ENCODE measurements around the gene ZNF827.

Gene ZNF827

GRCh38 chr4:145769450-145770037 is 169.1 kb downstream of the ZNF827 start:
- DNase-seq (ENCODE audit: low read depth in 4 of 4, low spot score in 1 of 4): no peak

GRCh38 chr4:145766273-145766672 is 172.3 kb downstream of the ZNF827 start:
- DNase-seq (ENCODE audit: low read depth in 4 of 4, low spot score in 1 of 4): no peak

- no peak for DNase-seq (ENCODE audit: low read depth in 4 of 4, low spot score in 1 of 4)
Observed at GRCh38 chr4:145763399-145763798, 175.2 kb downstream of the ZNF827 start.

GRCh38 chr4:145762719-145763118 is 175.9 kb downstream of the ZNF827 start:
- no peak for DNase-seq (ENCODE audit: low read depth in 4 of 4, low spot score in 1 of 4)

- no peak for DNase-seq (ENCODE audit: low read depth in 4 of 4, low spot score in 1 of 4)
Observed at GRCh38 chr4:145760961-145761929, 177.4 kb downstream of the ZNF827 start.

- DNase-seq (ENCODE audit: low read depth in 4 of 4, low spot score in 1 of 4): no peak
Observed at GRCh38 chr4:145760176-145760575, 178.4 kb downstream of the ZNF827 start.

- no peak for DNase-seq (ENCODE audit: low read depth in 4 of 4, low spot score in 1 of 4)
Observed at GRCh38 chr4:145757188-145757587, 181.4 kb downstream of the ZNF827 start.

- DNase-seq (ENCODE audit: low read depth in 4 of 4, low spot score in 1 of 4): no peak
Observed at GRCh38 chr4:145756244-145756643, 182.4 kb downstream of the ZNF827 start.

- DNase-seq (ENCODE audit: low read depth in 4 of 4, low spot score in 1 of 4): no peak
Observed at GRCh38 chr4:145755802-145756201, 182.8 kb downstream of the ZNF827 start.

- DNase-seq (ENCODE audit: low read depth in 4 of 4, low spot score in 1 of 4): no peak
Observed at GRCh38 chr4:145743641-145744040, 195.0 kb downstream of the ZNF827 start.

GRCh38 chr4:145740806-145741205 is 197.8 kb downstream of the ZNF827 start:
- no peak for DNase-seq (ENCODE audit: low read depth in 4 of 4, low spot score in 1 of 4)

- no peak for DNase-seq (ENCODE audit: low read depth in 4 of 4, low spot score in 1 of 4)
Observed at GRCh38 chr4:145739845-145740244, 198.8 kb downstream of the ZNF827 start.

- DNase-seq (ENCODE audit: low read depth in 4 of 4, low spot score in 1 of 4): no peak
Observed at GRCh38 chr4:145736241-145736831, 202.3 kb downstream of the ZNF827 start.

GRCh38 chr4:145735827-145736226 is 202.8 kb downstream of the ZNF827 start:
- no peak for DNase-seq (ENCODE audit: low read depth in 4 of 4, low spot score in 1 of 4)

GRCh38 chr4:145735347-145735675 is 203.3 kb downstream of the ZNF827 start:
- DNase-seq (ENCODE audit: low read depth in 4 of 4, low spot score in 1 of 4): no peak

GRCh38 chr4:145734576-145735346 is 203.9 kb downstream of the ZNF827 start:
- no peak for DNase-seq (ENCODE audit: low read depth in 4 of 4, low spot score in 1 of 4)

GRCh38 chr4:145734031-145734430 is 204.6 kb downstream of the ZNF827 start:
- no peak for DNase-seq (ENCODE audit: low read depth in 4 of 4, low spot score in 1 of 4)

- DNase-seq (ENCODE audit: low read depth in 4 of 4, low spot score in 1 of 4): peak; percentile 45 to 85 (median 66)
Observed at GRCh38 chr4:145732895-145733880, 205.4 kb downstream of the ZNF827 start.

GRCh38 chr4:145732001-145732815 is 206.4 kb downstream of the ZNF827 start:
- no peak for DNase-seq (ENCODE audit: low read depth in 4 of 4, low spot score in 1 of 4)
